Type B pancreatic cell (in vitro differentiated cells): ENCODE results near the gene SFXN5. TPM values are rescaled to one million over a fixed set of nuclear protein-coding genes. Genes with fewer than 3 reads are reported as not detected.
"Not testable (repeated sequence)": the region's sequence is repeated elsewhere in the genome, so short reads cannot be mapped to it uniquely, and the experiment has no call there.

ENCODE experiments used
- DNase-seq: peaks from one replicate; pipeline ENCODE4 v3.0.0; 2021; ENCODE audit warnings: mixed read lengths; ENCODE audit not compliant: unreplicated experiment; ENCODE audit errors: extremely low spot score
- H3K27ac Mint-ChIP-seq: 2 replicates; pipeline ENCODE4 v1.8.0; 2021; ENCODE audit warnings: mild to moderate bottlenecking, mixed read lengths
- H3K27me3 Mint-ChIP-seq: 2 replicates; pipeline ENCODE4 v1.8.0; 2021; ENCODE audit warnings: mixed read lengths
- H3K36me3 Mint-ChIP-seq: 2 replicates; pipeline ENCODE4 v1.8.0; 2021; ENCODE audit warnings: mixed read lengths
- H3K4me1 Mint-ChIP-seq: one replicate; pipeline ENCODE4 v1.8.0; 2021; ENCODE audit warnings: mixed read lengths; ENCODE audit not compliant: unreplicated experiment
- H3K4me3 Mint-ChIP-seq: 2 replicates; pipeline ENCODE4 v1.8.0; 2021; ENCODE audit warnings: mild to moderate bottlenecking, mixed read lengths
- H3K9me3 Mint-ChIP-seq: 2 replicates; pipeline ENCODE4 v1.8.0; 2021; ENCODE audit warnings: mixed read lengths
- total RNA-seq: library from RNA; stranded (reverse); gene quantifications from 2 replicates; pipeline ENCODE4 v1.2.1, GENCODE V29; 2021; ENCODE audit warnings: low replicate concordance
- TF ChIP-seq, protein P1 (sequence below): fragments of 200-600 bp; sonication (generic); conservative IDR thresholded peaks from 2 replicates; pipeline ENCODE4 v1.5.0; 2021; ENCODE audit warnings: antibody characterized with exemption, mild to moderate bottlenecking

The SFXN5 gene
- total RNA-seq, 1 donor from 2014 or later: 27.3 TPM

DNA sequence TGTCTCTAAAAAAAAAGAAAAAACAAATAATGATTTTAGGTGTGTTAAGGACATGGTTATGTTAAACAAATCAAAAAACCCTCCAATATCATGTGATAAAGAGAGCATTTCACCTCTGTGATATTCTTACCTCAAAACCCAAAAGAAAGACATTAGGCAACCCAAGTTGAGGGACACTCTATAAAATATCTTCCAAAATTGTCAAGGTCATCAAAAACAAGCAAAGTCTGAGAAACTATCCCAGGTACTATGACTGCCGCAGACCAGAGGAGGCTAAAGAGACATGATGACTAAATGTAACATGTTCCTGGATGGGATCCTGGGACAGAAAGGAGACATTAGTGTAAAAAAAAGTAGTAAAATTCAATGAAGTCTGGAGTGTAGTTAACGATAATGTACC is 4.5 kb downstream of the SFXN5 start:
- Mint-ChIP-seq H3K4me1 (peaks cover 39% of the 10 kb centered on the region), H3K27me3 (no peaks in the 10 kb centered on the region), H3K36me3 (peaks cover 8% of the 10 kb centered on the region), H3K4me3 (peak overlapping the region; percentile 51), H3K27ac (no peak overlapping the region), H3K9me3 (no peaks in the 10 kb centered on the region)
- TF ChIP-seq, protein P1, sequence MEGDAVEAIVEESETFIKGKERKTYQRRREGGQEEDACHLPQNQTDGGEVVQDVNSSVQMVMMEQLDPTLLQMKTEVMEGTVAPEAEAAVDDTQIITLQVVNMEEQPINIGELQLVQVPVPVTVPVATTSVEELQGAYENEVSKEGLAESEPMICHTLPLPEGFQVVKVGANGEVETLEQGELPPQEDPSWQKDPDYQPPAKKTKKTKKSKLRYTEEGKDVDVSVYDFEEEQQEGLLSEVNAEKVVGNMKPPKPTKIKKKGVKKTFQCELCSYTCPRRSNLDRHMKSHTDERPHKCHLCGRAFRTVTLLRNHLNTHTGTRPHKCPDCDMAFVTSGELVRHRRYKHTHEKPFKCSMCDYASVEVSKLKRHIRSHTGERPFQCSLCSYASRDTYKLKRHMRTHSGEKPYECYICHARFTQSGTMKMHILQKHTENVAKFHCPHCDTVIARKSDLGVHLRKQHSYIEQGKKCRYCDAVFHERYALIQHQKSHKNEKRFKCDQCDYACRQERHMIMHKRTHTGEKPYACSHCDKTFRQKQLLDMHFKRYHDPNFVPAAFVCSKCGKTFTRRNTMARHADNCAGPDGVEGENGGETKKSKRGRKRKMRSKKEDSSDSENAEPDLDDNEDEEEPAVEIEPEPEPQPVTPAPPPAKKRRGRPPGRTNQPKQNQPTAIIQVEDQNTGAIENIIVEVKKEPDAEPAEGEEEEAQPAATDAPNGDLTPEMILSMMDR: no peak
- DNase-seq: no peak

DNA sequence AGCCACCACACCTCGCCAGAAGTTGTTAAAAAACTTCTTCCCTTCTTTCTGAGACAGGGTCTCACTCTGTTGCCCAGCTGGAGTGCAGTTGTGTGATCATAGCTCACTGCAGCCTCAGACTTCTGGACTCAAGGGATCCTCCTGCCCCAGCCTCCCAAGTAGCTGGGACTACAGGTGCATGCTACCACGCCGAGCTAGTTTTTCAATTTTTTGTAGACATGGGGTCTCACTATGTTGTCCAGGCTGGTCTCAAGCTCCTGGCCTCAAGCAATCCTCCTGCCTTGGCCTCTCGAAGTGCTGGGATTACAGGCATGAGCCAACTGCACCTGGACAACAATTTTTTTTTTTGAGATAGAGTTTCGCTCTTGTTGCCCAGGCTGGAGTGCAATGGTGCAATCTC is 6.4 kb downstream of the SFXN5 start:
- not testable (repeated sequence) for DNase-seq, H3K9me3 Mint-ChIP-seq, H3K27me3 Mint-ChIP-seq, H3K4me3 Mint-ChIP-seq, H3K27ac Mint-ChIP-seq
- Mint-ChIP-seq H3K36me3 (peaks cover 11% of the 10 kb centered on the region), H3K4me1 (peaks cover 34% of the 10 kb centered on the region)

DNA sequence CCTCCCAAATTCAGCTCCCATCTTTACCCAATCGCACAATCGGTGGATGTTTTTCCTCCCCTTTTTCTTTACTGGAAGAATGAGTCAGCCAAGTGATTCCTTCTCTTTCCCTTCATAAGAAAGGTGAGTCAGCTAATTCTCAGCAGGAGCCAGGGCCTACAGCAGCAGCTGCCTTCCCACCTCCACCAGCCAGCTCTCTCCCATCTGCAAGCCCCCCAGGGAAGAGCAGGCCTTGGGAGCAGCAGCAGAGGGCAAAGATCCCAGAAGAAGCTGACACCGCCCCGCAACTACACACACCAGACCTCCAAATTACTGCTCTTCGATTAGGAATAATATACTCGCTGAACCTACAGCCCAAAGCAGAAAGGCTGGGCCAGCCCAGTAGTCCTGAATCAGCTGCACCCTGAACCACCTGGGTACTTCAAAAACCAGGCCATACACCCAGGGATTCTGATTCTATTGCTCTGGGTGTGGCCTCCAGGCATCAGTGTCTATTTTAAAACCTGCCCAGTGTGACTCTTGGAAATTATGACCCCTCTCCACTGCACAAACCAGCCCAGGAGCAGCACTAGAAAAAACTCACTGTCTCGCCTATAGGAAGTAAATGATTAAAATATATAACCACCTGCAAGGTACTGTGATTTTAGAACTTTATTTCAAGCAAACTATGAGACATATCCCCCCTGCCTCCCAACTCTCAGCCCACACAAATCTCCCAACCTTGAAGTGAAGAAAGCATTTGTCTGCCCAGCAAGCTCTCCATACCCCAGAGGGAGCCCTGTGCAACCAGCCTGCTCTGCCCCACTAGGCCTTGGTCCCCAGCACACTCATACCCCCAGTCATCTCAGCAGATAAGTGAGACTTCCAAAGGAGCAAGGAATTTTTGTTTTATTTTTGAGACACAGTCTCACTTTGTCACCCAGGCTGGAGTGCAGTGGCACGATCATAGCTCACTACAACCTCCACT is 7.3 kb downstream of the SFXN5 start:
- peaks cover 16% of the 10 kb centered on the region for H3K36me3 Mint-ChIP-seq

DNA sequence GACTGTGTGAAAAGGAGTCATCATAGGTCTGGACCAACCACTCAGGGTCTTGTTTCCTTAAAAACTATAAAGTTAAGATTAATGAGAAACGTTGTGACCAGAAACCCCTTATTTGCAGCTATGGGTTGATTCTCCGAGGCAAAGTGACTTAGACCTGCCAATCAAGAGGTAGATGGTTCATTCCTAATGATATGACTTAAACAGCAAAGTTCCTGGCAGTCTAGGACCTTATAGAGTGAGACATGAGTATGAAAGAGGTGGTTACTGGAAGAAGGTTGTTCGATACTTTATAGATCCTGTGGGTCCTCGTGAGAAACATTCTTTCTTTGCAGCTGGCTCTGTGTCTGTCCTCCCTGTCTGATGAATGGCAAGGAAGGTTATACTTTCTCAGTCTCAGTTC is 8.0 kb downstream of the SFXN5 start:
- no peak for DNase-seq
- Mint-ChIP-seq H3K36me3 (peaks cover 16% of the 10 kb centered on the region), H3K4me3 (no peak overlapping the region), H3K27me3 (no peaks in the 10 kb centered on the region), H3K9me3 (no peaks in the 10 kb centered on the region), H3K27ac (peak overlapping the region; percentile 3), H3K4me1 (peaks cover 20% of the 10 kb centered on the region)
- TF ChIP-seq, protein P1: no peak

More for the DNA sequence above, 7.3 kb downstream of the SFXN5 start:
- no peaks in the 10 kb centered on the region for H3K9me3 Mint-ChIP-seq
- H3K4me3 Mint-ChIP-seq: no peak overlapping the region
- peaks cover 27% of the 10 kb centered on the region for H3K4me1 Mint-ChIP-seq
- TF ChIP-seq, protein P1: no peak
- no peak for DNase-seq
- no peaks in the 10 kb centered on the region for H3K27me3 Mint-ChIP-seq
- peak overlapping the region; percentile 34 for H3K27ac Mint-ChIP-seq

DNA sequence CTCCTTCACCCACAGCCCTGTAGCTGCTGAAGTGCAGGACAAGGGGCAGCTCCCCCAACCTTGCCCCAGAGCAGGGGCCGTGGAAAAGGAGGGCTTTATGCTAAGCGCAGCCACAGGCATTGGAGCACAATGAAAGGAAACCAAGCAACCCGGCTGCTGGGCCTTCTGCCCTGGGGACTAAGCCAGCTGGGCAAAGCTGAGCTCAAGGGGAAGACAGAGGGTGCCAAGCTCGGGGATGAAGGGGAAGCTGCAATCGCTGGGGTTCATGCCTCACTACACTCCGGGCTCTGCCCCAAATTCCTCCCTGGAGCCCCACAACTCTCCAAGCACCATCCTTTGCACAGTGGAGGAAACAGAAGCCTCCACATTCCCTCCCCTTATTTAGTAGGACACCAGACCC is 12.4 kb downstream of the SFXN5 start:
- no peak for DNase-seq
- Mint-ChIP-seq H3K36me3 (peaks cover 30% of the 10 kb centered on the region), H3K9me3 (no peaks in the 10 kb centered on the region), H3K27me3 (no peaks in the 10 kb centered on the region), H3K4me3 (no peak overlapping the region), H3K4me1 (peaks cover 8% of the 10 kb centered on the region), H3K27ac (no peak overlapping the region)
- TF ChIP-seq, protein P1: no peak

DNA sequence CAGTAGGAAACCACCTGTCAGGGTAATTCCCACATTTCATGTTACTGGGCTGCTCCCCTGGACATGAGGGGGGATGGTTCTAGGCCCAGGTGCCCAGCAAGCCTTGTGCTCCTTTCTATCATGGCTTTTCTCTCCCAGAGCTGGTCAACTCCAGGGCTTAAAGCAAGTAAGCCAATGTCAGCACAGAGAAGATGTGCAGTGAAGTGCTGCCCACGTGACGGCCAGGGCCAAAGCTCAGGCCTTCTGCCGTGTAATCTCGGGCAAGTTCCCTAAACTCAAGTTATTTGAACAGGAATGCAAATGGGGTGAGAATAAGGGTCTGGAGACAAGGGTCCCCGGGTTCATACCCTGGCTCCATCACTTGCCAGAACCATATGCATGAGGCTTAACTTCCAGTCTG is 16.5 kb downstream of the SFXN5 start:
- H3K9me3 Mint-ChIP-seq: no peaks in the 10 kb centered on the region
- no peaks in the 10 kb centered on the region for H3K27me3 Mint-ChIP-seq
- no peak for DNase-seq
- TF ChIP-seq, protein P1: no peak
- peaks cover 36% of the 10 kb centered on the region for H3K36me3 Mint-ChIP-seq
- no peak overlapping the region for H3K27ac Mint-ChIP-seq
- H3K4me1 Mint-ChIP-seq: peaks cover 14% of the 10 kb centered on the region
- H3K4me3 Mint-ChIP-seq: no peak overlapping the region
